Measurements from ENCODE around the gene NPFFR1.

The NPFFR1 gene

GRCh38 chr10:70283445-70284399, at the start of gene NPFFR1:
Gene NPFFR1 (minus strand): TSS chr10:70284004. CDS start chr10:70283676, 328 bp downstream.
- no peak for DNase-seq

- DNase-seq = no peak
Measured at GRCh38 chr10:70333268-70333667, 49.5 kb upstream of the NPFFR1 start.

DNA sequence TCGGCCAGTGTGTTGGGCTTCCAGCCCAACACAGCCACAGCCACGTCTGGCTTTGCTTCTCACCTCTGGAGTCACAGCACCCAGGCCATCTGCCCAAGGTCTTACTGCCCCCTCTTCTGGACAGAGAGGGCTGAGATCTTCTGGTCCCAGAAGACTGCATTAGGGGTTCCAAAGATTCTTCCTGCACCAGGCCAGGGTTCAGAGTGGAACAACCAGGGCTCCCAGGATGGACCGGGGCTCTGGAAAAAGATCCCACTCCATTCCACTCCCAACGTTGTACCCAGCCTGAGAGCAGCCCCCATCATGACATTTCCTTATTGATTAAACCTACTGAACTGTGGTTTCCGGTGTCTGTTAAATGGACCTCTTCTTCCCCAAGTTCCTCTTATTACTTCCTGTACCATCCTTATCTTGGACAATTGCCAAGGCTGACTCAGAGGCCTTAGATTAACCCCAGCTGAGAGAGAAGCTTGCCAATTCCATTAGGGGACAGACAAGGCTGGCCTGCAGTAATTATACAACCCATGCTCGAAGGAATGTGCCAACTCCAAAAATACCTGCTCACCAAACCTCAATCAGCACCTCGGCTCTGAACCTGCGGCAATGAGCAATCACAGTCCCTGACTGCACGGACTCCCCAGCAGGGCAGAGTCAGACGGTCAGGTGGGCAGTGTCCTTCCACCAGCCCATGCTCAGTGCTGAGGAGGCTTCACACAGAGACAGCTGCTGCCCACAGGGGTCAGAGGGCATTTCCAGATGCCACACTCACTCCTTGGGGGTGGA, 47.9 kb upstream of the NPFFR1 start:
- peak; percentile 89 for DNase-seq

DNA sequence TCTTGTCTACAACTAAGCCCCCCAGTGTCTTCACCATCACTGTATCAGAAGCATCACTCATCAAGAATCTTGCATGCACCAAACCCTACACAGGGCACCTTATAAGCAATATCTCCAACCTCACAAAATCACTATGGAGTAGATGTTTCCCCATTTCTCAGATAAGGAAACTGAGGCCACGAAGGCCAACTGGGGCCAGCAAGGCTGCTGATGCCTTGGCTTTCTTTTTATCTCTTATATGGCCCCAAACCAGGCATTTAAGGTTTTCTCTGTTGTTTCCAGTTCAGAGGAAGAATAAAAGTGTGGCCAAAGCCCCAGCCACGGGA, 47.3 kb upstream of the NPFFR1 start:
- DNase-seq = no peak

- no peak for DNase-seq
Measured at GRCh38 chr10:70330671-70331070, 46.9 kb upstream of the NPFFR1 start.

- DNase-seq = no peak
Measured at GRCh38 chr10:70328967-70329366, 45.2 kb upstream of the NPFFR1 start.

GRCh38 chr10:70328018-70328417, 44.2 kb upstream of the NPFFR1 start:
- peak; percentile 19 for DNase-seq

DNA sequence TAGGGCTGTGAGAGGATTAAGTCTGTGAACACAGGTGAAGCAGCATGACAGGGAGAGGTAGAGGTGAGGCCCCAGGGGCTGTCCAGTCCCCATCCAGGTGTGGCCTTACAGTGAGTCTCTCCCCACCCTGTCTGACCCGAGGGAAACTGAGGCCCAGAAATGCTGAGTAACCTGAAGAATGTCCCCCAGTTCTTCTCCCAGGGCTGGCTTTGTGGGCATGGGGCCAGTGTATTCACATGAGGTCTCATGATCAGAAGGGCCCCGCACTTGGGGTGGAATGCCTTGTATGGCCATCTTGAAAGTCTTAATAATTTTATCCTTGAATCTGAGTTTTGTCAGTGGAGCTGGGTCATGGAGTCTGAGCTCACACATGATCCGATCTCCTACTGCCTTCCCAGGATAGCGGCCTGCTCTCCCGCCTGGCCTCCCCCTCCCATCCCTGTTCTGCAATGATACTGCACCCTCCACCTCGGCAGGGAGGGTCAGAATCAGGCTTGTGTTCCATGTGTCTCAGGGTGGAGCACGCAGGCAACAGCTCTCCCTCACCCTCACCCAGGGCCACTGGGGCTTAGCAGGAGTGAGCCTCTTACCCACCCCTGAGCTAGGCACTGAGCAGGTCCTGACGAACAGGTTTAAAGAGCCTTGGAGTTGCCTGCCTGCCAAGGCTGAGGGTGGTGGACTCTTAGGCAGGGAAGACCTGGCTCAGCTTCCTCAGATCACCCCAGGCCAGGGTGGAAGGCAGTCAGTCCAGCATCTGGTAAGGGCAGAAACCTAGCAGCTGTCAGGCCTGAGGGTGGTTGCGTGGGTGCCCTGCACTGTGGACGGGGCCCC, 41.4 kb upstream of the NPFFR1 start:
- no peak for DNase-seq

GRCh38 chr10:70324339-70324861, 40.6 kb upstream of the NPFFR1 start:
- no peak for DNase-seq

DNA sequence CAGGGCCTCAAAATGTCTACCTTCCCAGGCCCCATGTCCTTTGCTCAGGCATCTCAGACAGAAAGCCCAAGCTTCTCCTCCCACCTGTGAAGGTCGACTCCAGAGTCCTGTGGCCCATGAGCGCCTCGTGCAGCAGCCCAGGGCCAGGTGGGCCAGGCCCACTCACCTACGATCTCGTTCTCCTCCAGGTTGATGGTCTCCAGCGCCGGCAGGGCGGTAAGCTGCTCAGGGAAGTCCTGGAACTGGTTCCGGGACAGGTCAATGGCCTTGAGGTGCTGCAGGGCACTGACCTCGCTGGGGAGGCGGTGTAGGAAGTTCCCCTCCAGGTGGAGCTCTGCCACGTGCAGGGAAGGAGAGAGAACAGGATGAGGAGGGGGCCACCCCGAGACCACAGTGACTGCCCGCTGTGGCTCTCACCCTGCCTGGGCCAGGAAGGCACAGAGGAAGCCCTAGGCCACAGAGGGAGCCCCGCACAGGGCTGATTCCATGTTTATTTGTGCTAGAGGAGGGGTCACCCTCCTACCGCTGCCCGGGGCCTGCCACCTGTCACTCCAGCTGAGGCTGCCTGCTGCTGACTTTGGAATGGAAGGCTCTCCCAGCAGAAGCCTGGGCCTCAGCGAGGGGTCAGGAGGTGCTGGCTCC, 40.0 kb upstream of the NPFFR1 start:
- peak; percentile 41 for DNase-seq

DNA sequence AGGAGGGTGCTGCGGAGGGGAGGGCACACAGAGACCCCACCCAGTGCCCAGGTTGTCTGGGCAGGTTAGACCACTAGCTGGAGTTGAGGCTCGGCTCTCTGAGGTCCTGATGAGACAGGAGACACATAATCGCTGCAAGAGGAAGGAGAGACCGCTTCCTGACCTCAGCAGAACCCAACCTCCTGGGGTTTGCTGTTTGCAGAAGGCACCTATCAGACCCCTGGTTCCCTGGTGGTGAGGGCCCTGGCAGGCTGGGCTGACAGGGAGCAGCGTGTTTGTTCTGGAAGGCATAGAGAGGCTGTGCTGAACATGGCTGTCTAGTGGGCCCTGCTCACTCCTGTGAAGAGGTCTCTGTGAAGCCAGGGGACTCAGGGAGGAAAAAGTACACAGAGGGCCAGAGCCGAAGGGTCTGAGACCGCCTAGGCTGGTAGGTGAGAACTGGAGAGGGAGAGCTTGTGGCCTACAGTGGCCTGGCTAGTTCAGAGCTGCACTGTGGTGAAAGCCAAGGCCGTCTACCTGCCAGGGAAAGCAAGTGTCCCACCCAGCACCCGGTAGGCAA, 39.4 kb upstream of the NPFFR1 start:
- peak; percentile 23 for DNase-seq

DNA sequence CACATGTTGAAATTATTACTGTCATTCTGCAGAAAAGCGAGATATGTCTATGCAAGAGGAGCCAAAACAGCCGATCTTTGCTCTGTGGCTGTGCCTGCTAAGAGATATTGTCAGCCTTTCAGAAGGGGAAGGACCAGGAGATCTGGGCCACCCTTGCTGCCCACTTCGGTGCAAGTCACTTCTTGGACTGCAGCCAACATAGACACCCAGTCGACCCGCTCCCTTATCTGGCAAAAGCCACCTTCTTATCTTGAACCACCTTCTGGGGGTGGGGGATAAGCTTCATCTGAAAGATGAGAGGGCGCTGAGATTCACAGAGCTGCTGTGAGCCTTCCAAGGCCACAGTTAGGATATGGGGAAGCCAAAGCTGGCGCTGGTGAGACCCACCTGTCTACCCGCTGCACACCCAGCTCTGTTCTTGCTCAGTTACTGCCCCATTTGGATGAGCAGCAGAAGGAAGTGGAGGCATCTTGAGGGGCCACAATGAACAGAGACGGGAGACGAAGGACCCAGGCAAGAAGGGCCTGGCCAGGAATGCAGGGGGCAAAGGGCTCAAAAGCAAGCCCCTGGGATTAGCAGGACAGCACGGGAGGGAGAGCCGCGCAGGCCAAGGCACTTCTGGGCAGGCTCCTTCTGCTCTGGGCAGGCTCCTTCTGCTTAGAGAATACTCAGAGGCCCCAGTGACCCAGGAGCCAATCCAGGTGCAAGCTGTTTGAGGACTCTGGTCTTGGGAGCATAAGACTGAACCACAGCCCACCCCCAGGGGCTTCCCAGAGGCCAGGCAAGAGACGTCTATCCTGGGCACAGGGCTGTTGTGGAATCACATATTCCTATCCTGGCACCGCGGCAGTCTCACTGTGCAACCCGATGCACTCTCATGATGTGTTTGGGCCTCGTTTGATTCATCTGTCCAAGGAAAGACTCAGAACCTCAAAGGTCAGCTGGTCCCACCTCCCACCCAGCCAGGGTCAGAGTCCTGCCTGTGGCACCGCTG, 38.4 kb upstream of the NPFFR1 start:
- DNase-seq = no peak

DNA sequence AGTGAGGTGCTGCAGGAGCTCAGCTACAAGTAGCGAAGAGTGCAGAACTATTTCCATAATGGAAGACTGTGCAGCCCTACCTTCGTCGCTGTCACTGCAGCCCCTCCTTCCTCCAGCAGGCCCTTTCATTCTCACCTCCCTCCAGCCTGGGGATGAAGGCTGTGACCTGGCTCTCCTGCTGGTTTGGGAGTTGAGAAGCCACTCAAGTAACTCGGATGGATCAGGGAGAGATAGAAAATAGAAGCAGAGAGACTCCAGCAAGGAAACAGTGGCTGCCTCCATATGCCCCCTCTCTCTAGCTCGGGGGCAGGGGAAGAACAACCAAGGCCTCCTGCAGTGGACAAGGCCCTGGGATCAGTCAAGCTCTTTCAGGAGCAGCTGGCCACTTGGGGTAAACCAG, 37.4 kb upstream of the NPFFR1 start:
- no peak for DNase-seq

- DNase-seq = peak; percentile 89
Measured at GRCh38 chr10:70320751-70321150, 36.9 kb upstream of the NPFFR1 start.

DNA sequence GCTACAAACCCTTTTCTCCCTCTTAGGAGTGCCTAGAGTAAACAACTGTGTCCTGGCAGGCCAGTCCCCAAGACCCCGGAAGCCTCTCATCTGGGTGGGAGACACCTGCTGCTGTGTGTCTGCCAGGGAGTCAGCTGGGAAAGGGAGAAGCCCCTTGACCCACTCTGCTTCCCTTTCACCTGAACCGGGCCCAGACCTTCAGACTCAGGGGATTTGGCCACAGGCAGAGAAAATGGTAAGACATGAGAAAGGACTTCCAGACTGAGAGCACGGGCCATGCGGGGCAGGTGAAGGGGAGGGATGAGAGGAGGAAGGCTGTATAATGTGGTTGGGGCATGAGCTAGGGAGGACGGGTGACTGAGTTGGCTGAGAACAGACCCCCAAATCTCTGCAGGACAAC, 36.0 kb upstream of the NPFFR1 start:
- no peak for DNase-seq

GRCh38 chr10:70319183-70319582, 35.4 kb upstream of the NPFFR1 start:
- DNase-seq = peak; percentile 97

GRCh38 chr10:70317943-70318318, 34.1 kb upstream of the NPFFR1 start:
- no peak for DNase-seq

- no peak for DNase-seq
Measured at GRCh38 chr10:70317272-70317942, 33.6 kb upstream of the NPFFR1 start.

- DNase-seq = no peak
Measured at GRCh38 chr10:70315815-70316214, 32.0 kb upstream of the NPFFR1 start.

DNA sequence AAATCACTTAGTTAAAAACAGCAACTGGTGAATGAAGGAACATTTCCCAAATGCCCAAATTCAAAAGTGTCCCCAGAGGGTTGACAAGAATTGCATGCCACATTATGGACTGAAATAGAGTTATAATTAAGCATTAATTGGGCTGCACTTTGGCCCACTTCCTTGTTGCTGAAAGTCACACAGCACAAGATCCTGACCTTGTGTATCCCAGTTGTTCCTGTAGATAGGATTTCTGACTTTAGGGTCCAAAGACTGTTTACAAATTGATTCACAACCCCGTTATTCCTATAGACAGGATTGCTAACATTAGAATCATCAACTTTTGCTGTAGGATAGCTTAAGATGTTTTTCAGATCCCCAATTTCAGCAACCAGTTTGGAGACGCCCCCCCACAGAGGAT, 31.5 kb upstream of the NPFFR1 start:
- DNase-seq = no peak

Data from NCI-H510A treated with DMSO at 0.1 percent for 48 hours (cell line).